HT1080 (cell line): Measurements from ENCODE around the gene SLC6A6. TPM values are rescaled to one million over a fixed set of nuclear protein-coding genes. Genes with fewer than 3 reads are reported as not detected.

ENCODE experiments used
- DNase-seq: peaks from one replicate; pipeline ENCODE4 v3.0.0-alpha.2; 2015; ENCODE audit warnings: low read depth
- total RNA-seq: library from RNA; depleted of rRNA; stranded (reverse); fragments of >200 nt; shearing (Covaris generic); gene quantifications from 2 replicates; pipeline ENCODE4 v1.2.3, GENCODE V29; 2014

SLC6A6 gene
- total RNA-seq, 1 experiment from 2014 or later = 40.1 TPM

DNA sequence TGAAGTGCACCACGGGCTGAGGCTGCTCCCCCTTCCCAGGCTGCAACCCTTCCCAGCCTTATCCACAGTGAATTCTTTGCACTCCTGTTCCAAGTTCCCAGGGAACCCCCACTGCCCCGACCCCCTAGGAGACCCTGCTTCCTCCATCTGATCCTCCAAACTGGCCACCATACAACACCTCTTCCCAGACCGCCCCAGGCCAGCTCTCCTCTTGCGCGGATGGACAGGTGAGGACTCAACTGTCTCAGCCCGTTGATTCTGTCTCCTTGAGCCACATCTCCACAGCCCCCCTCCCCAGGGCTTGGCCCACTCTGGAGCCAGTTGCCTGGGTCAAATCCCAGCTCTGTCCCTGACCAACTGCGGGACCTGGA is 116.0 kb downstream of the SLC6A6 start:
- DNase-seq = no peak

DNA sequence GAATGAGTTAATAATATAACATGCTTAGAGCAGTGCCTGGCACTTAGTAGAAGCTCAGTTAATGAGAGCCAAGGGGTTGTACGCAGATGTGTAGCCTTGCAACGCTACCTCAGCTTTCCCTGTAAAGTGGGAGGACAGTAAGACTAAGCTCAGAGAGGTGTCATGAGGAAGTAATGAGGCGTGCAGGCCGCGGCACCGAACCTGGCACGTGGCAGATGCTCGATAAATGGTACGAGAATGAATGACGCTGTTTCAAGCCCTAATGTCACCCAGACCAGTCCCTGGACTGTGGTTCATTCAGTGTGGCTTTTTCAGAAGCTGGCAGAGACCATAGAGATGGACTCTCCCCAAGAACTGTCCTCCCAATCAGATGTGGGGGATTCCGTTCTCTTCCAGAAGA is 116.5 kb downstream of the SLC6A6 start:
- no peak for DNase-seq

DNA sequence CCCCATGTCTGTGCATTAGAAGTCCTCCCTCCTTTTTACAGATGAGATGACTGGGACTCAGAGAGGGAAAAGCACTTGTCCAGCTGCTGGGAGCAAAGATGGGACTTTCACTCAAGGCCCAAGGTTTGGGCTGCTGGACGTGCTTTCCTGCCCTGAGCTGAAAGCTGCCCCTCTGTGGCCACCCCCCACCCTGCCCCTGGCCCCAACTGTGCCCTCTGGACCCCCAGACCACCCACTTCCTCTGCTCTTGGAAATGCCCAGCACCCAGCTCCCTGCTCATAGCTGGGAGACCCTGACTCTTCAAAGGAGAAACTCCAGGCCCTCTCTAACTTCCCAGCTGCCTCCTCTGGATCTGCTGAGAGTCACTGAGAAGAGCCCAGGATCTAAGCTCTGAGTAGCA is 117.0 kb downstream of the SLC6A6 start:
- DNase-seq = no peak

DNA sequence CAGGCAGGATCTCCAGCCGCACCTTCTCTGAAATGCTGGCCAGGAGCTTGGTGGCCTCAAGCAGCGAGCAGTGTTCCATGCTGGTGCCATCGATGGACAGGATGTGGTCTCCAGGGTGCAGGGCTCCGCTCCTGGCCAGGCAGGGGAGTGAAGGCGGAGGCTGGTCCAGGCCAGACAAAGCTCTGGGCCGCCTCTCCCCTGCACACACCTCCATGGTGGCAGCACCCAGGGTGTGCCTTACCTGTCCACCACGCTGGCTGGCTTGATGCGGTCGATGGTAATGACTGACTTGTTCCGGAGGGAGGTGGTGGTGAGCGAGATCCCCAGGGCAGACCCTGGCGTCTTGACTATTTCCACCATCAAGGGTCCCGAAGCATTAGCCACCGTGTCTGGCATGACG is 117.7 kb downstream of the SLC6A6 start:
- no peak for DNase-seq

DNA sequence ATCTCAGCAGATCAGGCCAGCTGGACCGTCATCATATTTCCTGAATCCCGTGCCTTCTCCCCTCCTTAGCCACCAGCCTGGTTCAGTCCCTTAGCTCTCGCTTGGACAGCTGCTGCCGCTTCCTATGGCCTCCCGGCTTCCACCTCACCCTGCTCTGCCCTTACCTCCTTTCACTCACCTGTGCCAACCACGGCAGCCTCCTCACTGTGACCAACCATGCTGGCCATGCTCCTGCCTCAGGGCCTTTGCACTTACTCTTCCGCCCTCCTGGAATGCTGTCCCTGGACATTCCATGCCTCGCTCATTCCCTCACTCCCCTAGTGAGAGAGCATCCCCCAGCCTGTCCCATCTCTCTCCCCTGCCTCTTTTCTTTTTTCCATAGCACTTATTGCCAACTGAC is 118.6 kb downstream of the SLC6A6 start:
- no peak for DNase-seq

DNA sequence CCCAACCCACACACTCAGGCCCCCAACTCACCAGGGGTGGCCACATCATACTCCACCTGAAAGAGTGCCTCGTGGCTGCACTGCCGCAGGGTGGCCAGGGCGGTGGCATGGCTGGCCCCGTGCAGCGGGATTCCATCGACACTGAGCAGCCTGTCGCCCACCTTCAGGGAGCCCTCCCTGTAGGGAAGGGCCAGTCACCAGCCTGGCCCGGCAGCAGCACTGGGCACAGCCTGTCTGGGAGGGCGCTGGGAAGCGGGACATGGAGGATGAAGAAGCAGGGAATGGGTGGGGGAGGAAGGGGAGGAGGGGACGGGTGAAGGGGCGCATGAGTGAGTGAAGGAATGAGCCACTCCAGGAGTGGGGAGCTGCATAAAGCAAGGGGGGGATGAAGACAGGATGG is 119.2 kb downstream of the SLC6A6 start:
- no peak for DNase-seq

DNA sequence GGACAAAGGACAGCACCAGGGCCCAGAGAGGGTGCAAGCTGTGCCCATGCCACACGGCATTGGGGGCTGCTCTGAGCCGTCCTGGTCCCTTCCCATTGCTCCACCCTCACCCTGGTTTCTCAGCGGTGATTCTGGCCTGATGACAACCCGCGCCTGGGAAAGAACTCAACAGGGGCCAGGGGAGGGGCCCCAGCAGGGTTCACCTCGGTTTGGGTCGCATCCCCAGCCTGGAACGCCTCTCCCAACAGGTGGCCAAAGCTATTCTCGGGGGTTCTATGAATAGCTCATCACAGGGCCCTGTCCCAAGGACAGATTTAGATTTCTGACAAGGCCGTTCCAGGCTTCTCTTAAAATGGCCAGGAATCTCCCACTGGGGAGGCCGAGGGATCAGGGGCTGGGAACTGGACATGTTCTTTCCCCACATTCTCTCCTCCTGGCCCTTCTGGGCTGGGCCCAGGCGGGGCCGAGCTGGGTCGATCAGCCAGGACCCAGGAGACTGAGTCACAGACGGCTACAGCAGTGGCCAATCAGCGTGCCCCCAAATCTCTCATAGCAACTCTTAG is 119.8 kb downstream of the SLC6A6 start:
- DNase-seq = no peak

DNA sequence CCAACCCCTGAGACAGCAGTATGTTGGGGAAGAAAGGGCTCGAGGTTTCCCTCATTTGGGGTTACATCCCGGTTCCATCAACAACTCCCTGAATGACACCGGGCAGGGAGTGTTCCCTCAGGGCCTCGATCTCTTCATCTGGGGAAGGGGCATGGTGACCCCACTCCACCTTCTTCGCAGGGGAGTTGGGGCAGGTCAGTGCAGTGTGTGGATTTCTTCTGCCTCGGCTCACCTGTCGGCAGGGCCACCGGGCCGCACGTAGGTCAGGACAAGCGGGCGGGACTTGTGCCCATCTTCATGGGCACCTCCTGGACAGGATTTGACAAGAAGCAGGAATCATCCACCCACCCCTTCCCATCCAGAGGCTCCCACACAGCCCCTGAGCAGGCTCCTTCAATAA is 120.4 kb downstream of the SLC6A6 start:
- no peak for DNase-seq

DNA sequence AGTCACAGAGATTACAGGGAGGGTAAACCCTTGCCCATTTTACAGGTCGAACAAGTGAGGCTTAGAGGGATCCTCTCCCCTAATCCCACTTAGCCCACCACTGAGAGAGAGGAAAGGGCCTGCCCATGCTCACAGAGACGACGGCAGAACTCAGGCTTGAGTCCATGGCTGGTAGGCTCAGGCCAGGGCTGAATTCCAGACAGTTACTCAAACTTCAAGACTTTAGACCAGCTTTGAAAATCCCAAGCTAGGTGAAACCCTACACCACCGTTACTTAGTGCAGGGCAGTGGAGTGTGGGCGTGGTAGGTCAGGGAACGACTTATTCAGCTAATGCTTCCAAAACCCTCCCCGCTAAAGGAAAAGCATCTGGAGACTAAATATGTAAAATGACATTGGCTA is 121.4 kb downstream of the SLC6A6 start:
- no peak for DNase-seq

DNA sequence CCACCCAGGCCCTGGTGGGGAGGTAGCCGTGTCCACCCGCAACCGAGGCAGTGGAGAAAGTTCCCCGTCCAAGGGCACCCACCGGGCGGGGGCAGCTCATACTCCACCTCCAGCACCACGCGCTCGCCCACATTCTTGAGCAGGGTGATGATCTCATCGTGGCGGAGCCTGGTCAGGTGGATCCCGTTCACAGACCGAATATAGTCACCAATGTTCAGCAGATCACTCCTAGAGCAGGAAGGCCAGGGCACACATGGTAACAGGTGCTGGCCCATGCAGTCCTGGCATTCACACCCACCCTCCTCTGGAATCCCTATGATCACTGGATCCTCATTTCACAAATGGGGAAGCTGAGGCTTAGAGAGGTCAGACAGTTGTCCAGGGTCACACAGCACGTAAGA is 121.9 kb downstream of the SLC6A6 start:
- peak; percentile 28 for DNase-seq

DNA sequence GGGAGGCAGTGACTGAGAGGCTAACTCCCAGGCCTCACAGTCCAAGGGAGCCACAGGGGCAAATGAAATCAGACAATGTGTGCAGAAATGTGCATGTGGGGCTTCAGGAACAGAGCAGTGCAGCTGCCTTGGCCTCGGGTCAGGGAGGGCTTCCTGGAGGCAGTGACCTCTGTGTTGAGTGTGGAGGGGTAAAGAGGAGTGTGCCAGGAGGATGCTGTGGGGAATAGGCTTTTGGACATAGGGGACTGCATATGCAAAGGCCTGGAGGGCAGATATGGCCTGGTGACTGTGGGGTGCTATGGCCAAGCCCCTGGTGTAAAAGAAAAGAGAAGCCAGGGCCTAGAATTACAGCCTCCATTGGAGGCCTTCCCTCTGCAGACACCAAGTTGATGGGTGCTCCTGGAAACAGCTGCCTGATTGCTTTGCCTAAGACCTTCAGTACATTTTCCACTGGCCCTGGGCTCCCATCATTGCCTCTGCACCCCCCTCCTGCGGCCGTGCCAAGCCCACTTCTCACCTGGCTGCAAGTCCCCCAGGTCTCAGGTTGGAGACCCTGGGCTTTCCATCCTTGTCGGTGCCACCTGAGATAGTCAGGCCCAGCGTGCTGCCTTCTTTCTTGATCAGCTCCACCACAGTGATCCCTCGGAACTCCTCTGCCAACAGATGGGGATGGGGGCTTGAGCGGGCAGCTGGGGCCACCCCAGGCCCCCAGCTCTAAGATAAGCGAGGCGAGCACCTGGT is 122.7 kb downstream of the SLC6A6 start:
- no peak for DNase-seq

DNA sequence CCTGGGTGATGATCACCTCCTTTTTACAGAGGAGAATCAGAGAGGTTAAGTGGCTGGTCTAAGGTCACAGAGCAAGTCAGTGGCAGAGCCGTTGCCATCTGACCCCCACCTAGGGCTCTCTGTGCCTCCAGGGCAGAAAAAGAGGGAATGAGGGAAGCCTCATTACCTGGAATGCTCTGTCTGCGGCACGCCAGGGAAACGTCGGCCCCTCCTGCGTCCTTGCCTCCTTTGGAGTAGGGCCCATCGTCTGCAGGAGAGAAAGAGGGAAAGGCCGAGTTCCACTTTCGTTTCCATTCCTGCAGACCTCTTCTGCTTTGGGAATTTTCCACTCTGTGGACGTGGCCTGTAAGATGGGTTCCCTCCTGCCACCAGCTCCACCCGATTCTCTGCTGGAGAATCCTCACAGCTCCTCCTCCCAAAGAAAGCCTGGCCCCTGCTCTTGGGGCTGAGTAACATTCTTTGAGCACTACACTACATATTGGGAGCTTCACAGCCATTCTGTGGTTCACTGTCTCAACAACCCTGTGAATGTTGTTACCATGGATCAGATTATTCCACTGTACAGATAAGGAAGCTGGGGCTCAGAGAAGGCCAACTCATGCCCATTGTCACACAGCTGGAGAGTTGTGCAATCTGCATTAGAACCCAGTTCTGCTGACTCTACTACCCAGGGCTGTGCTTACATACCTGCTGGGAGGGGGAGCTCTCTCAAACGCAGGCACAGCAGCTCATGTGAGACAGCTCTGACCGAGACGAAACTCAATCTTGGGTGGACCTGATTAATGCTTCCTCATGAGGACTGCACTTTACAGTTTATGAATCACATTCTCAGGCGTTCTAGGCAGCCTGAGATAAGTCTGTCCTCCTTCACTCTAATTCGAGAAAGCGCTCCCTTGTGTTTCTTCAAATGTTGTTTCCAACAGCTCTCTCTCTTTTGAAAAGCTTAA is 123.6 kb downstream of the SLC6A6 start:
- DNase-seq = peak; percentile 21

DNA sequence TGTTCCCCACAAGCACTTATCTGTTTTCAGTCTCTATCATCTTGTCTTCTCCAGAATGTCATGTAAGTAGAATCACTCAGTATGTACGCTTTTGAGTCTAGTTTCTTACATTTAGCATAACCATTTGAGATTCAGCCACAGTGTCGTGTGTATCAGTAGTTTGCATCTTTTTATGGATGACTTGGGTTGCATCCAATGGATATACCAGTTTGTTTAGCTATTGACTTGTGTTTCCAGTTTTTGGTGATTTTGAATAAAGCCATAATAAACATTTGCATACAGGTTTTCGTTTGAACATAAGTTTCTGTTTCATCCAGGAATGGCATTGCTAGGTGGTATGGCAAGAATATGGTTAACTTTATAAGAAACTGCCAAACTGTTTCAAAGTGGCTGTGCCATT is 125.7 kb downstream of the SLC6A6 start:
- no peak for DNase-seq

DNA sequence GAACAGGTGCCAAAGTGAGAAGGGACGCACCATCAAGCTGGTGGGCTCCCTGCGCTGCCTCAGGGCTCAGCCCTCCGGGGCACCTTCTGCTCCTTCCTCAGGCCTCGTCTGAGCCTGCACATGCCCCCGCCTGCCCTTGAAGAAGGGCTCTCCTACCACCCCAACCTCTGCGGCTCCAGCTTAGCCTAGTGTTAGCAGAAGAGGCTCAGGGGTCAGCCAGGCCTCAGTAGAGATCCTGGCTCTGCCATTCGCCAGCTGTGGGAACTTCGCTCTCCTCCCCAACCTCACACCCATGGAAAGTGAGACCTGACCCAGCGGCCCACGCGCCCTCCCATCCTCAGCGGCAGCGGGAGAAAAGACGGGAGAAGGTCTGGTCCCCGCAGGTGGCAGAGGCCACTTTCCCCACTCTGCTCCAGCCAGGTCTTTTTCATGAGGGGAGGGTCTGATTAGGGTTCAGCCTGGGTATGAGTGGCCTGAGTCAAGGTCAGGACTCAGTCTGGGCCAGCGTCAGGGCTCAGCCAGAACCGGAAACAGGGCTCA is 129.5 kb downstream of the SLC6A6 start:
- no peak for DNase-seq

DNA sequence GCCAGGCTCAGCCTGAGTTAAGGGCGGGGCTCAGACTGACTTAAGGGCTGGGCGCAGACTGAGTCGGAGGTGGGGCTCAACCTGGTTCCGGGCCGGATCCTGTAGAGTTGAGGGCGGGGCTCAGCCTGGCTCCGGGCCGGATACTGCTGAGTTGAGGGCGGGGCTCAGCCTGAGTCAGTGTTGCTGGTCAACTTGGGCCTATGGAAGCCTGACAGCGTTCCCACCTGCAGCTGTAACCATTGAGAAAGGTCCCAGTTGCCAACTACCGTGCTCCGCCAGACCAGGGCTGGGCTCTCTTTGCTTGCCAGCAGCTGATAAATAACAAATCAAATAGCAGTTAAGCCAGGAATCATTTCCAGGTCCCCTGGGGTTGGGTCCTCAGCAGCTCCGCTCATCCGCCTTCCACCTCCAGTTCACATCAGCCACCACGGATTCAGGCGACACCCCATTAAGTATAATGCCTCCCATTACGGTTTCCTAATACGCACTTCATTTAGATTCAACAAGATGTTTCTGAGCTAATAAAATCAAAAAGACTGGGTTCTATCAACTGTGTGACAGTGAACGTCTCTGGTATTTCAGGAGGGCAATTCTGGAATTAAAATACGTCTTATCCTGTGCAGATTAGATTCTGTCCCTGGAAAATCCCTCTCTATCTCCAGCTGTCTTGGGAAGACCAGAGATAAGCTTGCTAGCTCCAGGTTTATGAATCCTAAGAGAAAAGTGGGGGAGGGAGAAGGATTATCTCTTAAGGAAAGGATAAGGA is 130.5 kb downstream of the SLC6A6 start:
- DNase-seq = peak; percentile 53

DNA sequence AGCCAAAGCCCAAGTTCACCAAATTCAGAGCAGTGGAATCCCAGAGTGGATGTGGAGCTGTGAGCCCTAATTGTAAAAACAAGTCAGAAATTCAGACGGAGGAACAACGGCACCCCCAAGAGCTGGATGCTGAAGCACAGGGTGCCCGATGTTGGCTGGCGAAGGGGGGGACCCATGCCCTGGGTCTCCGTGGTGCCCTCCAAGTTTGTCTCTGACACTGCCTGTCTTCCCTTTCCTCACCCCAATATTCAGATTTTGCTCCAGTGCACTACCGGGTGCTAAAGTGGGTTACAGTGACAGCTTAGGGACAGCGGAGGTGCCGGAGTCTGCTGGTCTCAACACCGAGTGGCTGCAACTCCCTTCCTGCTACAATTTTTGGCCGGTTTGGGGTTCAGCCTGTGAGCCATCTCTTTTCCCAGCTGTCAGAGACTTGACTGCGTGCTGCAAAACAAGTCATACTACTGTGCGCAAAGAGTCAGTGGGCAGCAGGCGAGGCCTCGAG is 131.1 kb downstream of the SLC6A6 start:
- no peak for DNase-seq

DNA sequence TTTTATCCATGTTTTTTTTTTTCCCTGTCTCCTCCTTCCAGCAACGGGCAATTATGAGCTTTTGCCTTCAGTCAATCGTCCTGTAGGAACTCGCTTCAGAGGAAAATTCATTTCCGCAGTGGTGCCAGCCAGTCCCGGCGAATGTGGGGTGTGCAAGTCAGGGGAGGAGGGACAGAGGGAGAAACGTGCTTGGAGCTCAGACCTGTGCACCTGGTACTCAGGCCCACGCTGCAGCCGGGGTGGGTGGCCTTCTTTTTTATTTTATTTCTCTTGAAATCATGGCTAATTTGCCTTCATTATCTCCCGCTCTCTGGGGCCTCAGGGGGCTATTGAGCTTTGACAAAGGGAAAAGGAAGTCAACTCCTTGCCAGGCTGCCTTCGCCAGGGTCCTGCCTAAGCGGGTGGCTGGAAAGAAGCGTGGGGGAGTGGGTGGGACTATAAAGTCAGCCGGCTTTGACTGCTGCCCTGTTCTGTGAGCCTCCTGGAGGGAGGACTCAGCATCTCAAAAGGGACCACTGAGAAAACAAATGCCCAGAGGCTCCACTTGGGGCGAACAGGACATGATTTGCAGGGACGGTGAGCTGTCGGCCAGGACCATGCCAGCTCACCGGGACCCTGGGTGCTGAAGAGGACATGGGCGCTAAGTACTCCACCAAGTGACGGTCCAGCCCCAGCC is 132.2 kb downstream of the SLC6A6 start:
- DNase-seq = no peak

DNA sequence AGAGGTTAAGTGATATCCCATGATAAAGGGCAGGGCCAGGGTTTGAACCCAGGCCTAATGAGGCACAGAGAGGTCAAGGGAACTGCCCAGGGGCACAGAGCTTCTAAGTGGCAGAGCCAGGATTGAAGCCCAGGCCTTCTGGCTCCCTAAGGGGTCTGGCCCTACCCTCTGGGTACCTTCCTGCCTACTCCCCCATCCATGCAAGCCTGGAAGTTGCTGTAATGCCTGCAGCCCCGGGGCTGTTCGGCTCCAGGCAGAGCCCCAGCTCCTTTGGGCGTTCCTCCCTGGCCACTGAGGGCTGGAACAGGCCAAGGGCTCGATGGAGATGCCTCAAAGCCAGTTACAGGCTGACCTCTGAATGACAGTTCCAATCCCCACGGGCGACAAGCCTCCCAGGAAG is 133.2 kb downstream of the SLC6A6 start:
- no peak for DNase-seq

DNA sequence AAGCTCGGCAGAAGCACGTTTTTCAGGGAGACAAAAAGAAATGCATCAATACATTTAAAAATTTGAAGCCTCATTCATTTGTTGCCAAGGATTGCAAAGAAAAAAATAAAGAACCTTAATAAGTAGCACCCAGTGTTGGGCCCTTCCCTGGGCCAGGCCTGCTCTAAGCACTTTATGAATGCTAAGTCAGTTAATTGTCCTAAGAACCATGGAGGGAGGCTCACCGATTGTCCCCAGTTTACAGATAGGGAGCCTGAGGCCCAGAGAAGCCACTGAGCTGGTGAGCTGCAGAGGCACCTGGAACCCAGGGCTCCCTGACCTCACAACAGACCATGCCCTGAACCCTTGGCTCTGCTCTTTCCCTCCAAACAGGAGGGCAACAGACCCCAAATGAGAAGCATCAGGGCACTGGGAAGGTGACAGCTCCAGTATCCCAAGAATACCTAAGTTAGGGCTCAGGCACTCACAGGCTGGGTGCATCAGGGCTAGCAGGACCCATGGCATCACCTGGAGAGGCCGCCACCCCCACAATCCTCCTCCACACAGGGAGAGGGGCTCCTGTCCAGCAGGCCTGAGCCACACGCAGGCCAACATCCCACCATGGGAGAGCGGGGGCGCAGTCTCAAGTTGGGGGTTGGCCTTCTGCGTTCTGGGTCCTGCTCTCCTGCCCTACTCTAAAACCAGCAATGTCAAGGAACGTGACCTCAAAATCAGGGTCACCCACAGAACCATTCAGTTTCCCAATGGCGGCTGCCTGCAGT is 133.8 kb downstream of the SLC6A6 start:
- no peak for DNase-seq
